Embryonic facial prominence (tissue), 1 donor: ENCODE data around the gene ENTR1.

Source experiments
- DNase-seq: peaks from one replicate; pipeline ENCODE4 v3.0.0-alpha.2; 2016; ENCODE audit errors: extremely low spot score

ENTR1 gene

GRCh38 chr9:136397643-136398042 is 12.8 kb downstream of the ENTR1 start:
- no peak for DNase-seq

- DNase-seq: no peak
These were observed 14.2 kb downstream of the ENTR1 start for GRCh38 chr9:136396219-136396515.

- DNase-seq: no peak
These were observed 14.8 kb downstream of the ENTR1 start for GRCh38 chr9:136395345-136396218.

- no peak for DNase-seq
These were observed 15.4 kb downstream of the ENTR1 start for GRCh38 chr9:136395020-136395340.

GRCh38 chr9:136394312-136395019 is 15.9 kb downstream of the ENTR1 start:
- DNase-seq: no peak

GRCh38 chr9:136393531-136393930 is 16.9 kb downstream of the ENTR1 start:
- no peak for DNase-seq

- DNase-seq: no peak
These were observed 17.6 kb downstream of the ENTR1 start for GRCh38 chr9:136392538-136393449.

- no peak for DNase-seq
These were observed 18.5 kb downstream of the ENTR1 start for GRCh38 chr9:136391737-136392537.

GRCh38 chr9:136389396-136389795 is 21.0 kb downstream of the ENTR1 start:
- no peak for DNase-seq

- no peak for DNase-seq
These were observed 23.2 kb downstream of the ENTR1 start for GRCh38 chr9:136387217-136387616.

GRCh38 chr9:136386018-136386417 is 24.4 kb downstream of the ENTR1 start:
- DNase-seq: no peak

GRCh38 chr9:136385015-136385414 is 25.4 kb downstream of the ENTR1 start:
- no peak for DNase-seq

- no peak for DNase-seq
These were observed 27.0 kb downstream of the ENTR1 start for GRCh38 chr9:136383436-136383835.

GRCh38 chr9:136381966-136382513 is 28.4 kb downstream of the ENTR1 start:
- DNase-seq: no peak

GRCh38 chr9:136381311-136381710 is 29.1 kb downstream of the ENTR1 start:
- no peak for DNase-seq

- DNase-seq: no peak
These were observed 30.0 kb downstream of the ENTR1 start for GRCh38 chr9:136380381-136380780.

- no peak for DNase-seq
These were observed 30.5 kb downstream of the ENTR1 start for GRCh38 chr9:136379891-136380290.

GRCh38 chr9:136379401-136379800 is 31.0 kb downstream of the ENTR1 start:
- DNase-seq: no peak

GRCh38 chr9:136379003-136379287 is 31.5 kb downstream of the ENTR1 start:
- DNase-seq: no peak

GRCh38 chr9:136378170-136379002 is 32.0 kb downstream of the ENTR1 start:
- no peak for DNase-seq
